Calu3 (cell line): Measurements from ENCODE around the gene ENTPD2. TPM values are rescaled to one million over a fixed set of nuclear protein-coding genes. Genes with fewer than 3 reads are reported as not detected.

Source experiments
- BruUV-seq: library from RNA; stranded (reverse); fragments of 400-500 nt; replicated peaks from 2 replicates; lab custom pipeline; 2021; lab: Mats Ljungman, UMichigan
- CTCF ChIA-PET: fragments of 300-600 bp; sonication (Branson Sonifier 250); formaldehyde crosslinking; loops from one replicate; lab custom pipeline; 2022; ENCODE audit warnings: antibody characterized with exemption; lab: Charles Lee
- DNase-seq: peaks from one replicate; pipeline ENCODE4 v3.0.0; 2022
- H3K27ac Mint-ChIP-seq: one replicate; pipeline ENCODE4 v1.8.0; 2022; ENCODE audit warnings: mixed read lengths; ENCODE audit not compliant: unreplicated experiment
- H3K27me3 Mint-ChIP-seq: one replicate; pipeline ENCODE4 v1.8.0; 2022; ENCODE audit warnings: mixed read lengths; ENCODE audit not compliant: unreplicated experiment
- H3K36me3 Mint-ChIP-seq: one replicate; pipeline ENCODE4 v1.8.0; 2022; ENCODE audit warnings: mild to moderate bottlenecking, moderate library complexity, mixed read lengths; ENCODE audit not compliant: insufficient read depth, unreplicated experiment
- H3K4me1 Mint-ChIP-seq: one replicate; pipeline ENCODE4 v1.8.0; 2022; ENCODE audit warnings: mild to moderate bottlenecking, low read depth, mixed read lengths; ENCODE audit not compliant: unreplicated experiment
- H3K4me3 Mint-ChIP-seq: one replicate; pipeline ENCODE4 v1.8.0; 2022; ENCODE audit warnings: mild to moderate bottlenecking, low read depth, moderate library complexity, mixed read lengths; ENCODE audit not compliant: unreplicated experiment
- H3K9me3 Mint-ChIP-seq: one replicate; pipeline ENCODE4 v1.8.0; 2022; ENCODE audit warnings: low read depth, mixed read lengths; ENCODE audit not compliant: unreplicated experiment
- CTCF ChIP-seq: fragments of 200-600 bp; IDR thresholded peaks from one replicate; pipeline ENCODE4 v1.8.0; 2022; ENCODE audit warnings: antibody characterized with exemption; ENCODE audit not compliant: unreplicated experiment
- intact Hi-C: fragments of 100-400 bp; cut with micrococcal nuclease; formaldehyde crosslinking; loops from one replicate; pipeline ENCODE4 v1.10.0; 2022; ENCODE audit not compliant: unreplicated experiment
- total RNA-seq: library from RNA; stranded (reverse); gene quantifications from 2 replicates; pipeline ENCODE4 v1.2.3, GENCODE V29; 2022

Gene ENTPD2
- total RNA-seq, 1 experiment from 2014 or later: 3.8 TPM

DNA sequence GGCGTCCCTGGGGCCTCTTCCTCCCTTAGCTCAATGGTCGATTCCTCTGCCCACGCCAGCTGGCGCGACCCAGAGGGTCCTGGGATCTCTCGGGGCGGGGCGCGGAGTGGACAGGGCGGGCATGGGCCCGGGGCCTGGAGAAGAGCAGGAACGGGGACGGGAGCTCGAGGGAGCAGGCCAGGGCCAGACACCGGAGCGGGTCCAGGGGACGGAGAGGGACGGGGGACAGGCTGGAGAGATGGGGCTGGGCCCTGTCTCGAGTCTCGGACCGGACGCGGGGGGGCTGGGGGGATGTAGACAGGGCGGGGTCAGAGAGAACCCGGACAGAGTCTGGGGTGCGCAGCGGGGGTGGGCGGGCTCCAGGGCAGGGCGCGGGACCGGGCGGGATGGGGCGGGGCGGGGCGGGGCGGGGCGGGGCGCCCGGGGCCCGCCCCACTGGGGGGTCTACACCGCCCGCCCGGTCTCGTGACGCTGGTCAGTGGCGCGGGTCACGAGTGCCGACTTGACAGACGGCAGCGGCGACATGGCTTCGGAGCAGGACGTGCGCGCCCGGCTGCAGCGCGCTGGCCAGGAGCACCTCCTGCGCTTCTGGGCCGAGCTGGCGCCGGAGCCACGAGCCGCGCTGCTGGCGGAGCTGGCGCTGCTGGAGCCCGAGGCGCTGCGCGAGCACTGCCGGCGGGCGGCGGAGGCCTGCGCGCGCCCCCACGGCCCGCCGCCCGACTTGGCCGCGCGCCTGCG lies 23.3 kb upstream of the ENTPD2 start, which contains the start of gene UAP1L1:
UAP1L1 (plus strand) TSS at position 508 of the 738 bp plus-strand sequence; CDS start at position 524, 16 bp downstream.
- BruUV-seq: no TSS peak
- CTCF ChIA-PET: no interaction called here
- H3K27ac Mint-ChIP-seq: no peak within 1 kb of the TSS
- H3K9me3 Mint-ChIP-seq: no peaks in the 10 kb centered on the region
- H3K27me3 Mint-ChIP-seq: no peaks in the 10 kb centered on the region
- peak within 1 kb of the TSS; percentile 52 for H3K4me3 Mint-ChIP-seq
- no peaks in the 10 kb centered on the region for H3K4me1 Mint-ChIP-seq
- peak; percentile 45 for DNase-seq
- intact Hi-C loops: no loop called here
- no peak for TF ChIP-seq CTCF
- no peaks in the 10 kb centered on the region for H3K36me3 Mint-ChIP-seq

GRCh38 chr9:137076636-137077009 lies 22.8 kb upstream of the ENTPD2 start:
- no peaks in the 10 kb centered on the region for H3K27me3 Mint-ChIP-seq
- H3K4me3 Mint-ChIP-seq: peak overlapping the region; percentile 52
- H3K27ac Mint-ChIP-seq: no peak overlapping the region
- no TSS peak for BruUV-seq
- H3K4me1 Mint-ChIP-seq: no peaks in the 10 kb centered on the region
- intact Hi-C loops: no loop called here
- no peak for DNase-seq
- CTCF ChIA-PET: no interaction called here
- no peaks in the 10 kb centered on the region for H3K36me3 Mint-ChIP-seq
- H3K9me3 Mint-ChIP-seq: no peaks in the 10 kb centered on the region
- no peak for TF ChIP-seq CTCF

GRCh38 chr9:137075275-137075775 lies 21.5 kb upstream of the ENTPD2 start:
- H3K9me3 Mint-ChIP-seq: no peaks in the 10 kb centered on the region
- CTCF ChIA-PET: no interaction called here
- no peak for TF ChIP-seq CTCF
- no peak overlapping the region for H3K4me3 Mint-ChIP-seq
- intact Hi-C loops: no loop called here
- DNase-seq: no peak
- H3K27me3 Mint-ChIP-seq: no peaks in the 10 kb centered on the region
- no peak overlapping the region for H3K27ac Mint-ChIP-seq
- peaks cover 12% of the 10 kb centered on the region for H3K36me3 Mint-ChIP-seq
- H3K4me1 Mint-ChIP-seq: peaks cover 9% of the 10 kb centered on the region
- BruUV-seq: no TSS peak

DNA sequence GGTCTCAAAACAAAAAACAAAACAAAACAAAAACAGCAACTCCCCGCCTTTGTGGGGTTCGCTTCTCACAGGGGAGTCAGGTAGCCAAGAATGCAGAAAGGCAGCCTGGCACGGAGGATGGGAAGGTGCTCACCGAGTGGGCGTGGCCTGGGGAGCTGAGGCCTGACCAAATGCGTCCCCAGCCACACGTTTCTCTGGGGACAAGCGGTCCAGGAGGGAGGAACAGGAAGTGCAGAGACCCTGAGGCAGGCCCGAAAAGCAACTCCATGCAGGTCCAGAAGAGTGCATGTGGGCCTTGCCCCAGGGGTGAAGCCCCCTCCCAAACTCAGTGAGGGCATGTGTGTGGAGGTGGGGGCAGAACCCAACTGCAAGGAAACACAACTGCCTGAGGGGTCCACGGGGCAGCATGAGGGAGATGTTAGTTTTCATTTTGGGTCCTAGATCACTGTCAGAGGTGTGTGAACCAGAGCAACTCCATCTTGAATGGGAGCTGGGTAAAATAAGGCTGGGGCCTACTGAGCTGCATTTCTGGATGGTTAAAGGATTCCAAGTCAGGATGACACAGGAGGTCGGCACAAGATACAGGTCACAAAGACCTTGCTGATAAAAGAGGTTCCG lies 20.9 kb upstream of the ENTPD2 start:
- no TSS peak for BruUV-seq
- intact Hi-C loops: no loop called here
- no peaks in the 10 kb centered on the region for H3K27me3 Mint-ChIP-seq
- CTCF ChIA-PET: interaction anchor here (1.5 kb wide), 1 partner anchor 8 kb away, joined by 3 read pairs; no protein-coding TSS in a partner anchor
- no peak overlapping the region for H3K4me3 Mint-ChIP-seq
- H3K9me3 Mint-ChIP-seq: no peaks in the 10 kb centered on the region
- no peak for DNase-seq
- TF ChIP-seq CTCF: no peak
- H3K27ac Mint-ChIP-seq: no peak overlapping the region
- peaks cover 9% of the 10 kb centered on the region for H3K4me1 Mint-ChIP-seq
- peaks cover 14% of the 10 kb centered on the region for H3K36me3 Mint-ChIP-seq
